Panc1 (cell line): ENCODE data around the gene LONP2.

Source experiments
- POLR2AphosphoS5 ChIP-seq: IDR thresholded peaks from 2 replicates; pipeline ENCODE4 v1.6.1; 2012; ENCODE audit warnings: mild to moderate bottlenecking, low read depth, low read length, moderate library complexity
- SIN3A ChIP-seq: IDR thresholded peaks from 2 replicates; pipeline ENCODE4 v1.6.1; 2012; ENCODE audit warnings: low read depth, mild to moderate bottlenecking, low read length, moderate library complexity, borderline replicate concordance; ENCODE audit not compliant: insufficient read depth
- TCF7L2 ChIP-seq: IDR thresholded peaks from 2 replicates; pipeline ENCODE4 v1.6.1; 2011; ENCODE audit warnings: mild to moderate bottlenecking, low read depth, low read length, inconsistent platforms
- TF ChIP-seq, protein P1 (sequence below): fragments of 450-650 bp; IDR thresholded peaks from 2 replicates; pipeline ENCODE4 v1.5.1; 2017; ENCODE audit warnings: mild to moderate bottlenecking
- TF ChIP-seq, protein P2 (sequence below), 2 experiments: IDR thresholded peaks; 2 replicates each; pipeline ENCODE4 v1.6.1; 2011 to 2012; ENCODE audit warnings: low read depth in 2 of 2, control low read depth in 1 of 2, low read length in 1 of 2, mild to moderate bottlenecking in 1 of 2, moderate library complexity in 1 of 2; ENCODE audit not compliant: insufficient read depth in 1 of 2

DNA sequence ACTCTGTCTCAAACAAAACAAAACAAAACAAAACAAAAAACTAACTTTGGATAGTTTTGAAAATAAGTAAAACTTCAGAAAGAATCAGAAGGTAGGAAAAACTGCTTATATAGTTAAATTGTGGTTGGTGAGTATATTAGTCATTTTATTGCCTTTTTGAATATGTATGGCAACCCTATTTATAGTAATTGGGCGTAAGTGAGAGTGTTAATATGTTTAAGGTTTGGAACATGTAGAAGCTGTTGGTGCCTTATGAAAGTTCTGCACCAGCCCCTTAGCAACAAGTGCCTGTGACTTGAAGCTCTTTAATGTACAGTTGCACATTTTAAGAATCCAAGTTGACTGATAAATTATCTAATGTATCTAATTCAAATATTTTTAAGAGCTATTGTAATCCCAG is 50.6 kb downstream of the LONP2 start:
- no peak for TF ChIP-seq POLR2AphosphoS5
- TF ChIP-seq, protein P1, sequence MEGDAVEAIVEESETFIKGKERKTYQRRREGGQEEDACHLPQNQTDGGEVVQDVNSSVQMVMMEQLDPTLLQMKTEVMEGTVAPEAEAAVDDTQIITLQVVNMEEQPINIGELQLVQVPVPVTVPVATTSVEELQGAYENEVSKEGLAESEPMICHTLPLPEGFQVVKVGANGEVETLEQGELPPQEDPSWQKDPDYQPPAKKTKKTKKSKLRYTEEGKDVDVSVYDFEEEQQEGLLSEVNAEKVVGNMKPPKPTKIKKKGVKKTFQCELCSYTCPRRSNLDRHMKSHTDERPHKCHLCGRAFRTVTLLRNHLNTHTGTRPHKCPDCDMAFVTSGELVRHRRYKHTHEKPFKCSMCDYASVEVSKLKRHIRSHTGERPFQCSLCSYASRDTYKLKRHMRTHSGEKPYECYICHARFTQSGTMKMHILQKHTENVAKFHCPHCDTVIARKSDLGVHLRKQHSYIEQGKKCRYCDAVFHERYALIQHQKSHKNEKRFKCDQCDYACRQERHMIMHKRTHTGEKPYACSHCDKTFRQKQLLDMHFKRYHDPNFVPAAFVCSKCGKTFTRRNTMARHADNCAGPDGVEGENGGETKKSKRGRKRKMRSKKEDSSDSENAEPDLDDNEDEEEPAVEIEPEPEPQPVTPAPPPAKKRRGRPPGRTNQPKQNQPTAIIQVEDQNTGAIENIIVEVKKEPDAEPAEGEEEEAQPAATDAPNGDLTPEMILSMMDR, result no peak
- no peak for TF ChIP-seq SIN3A
- TF ChIP-seq, protein P2, sequence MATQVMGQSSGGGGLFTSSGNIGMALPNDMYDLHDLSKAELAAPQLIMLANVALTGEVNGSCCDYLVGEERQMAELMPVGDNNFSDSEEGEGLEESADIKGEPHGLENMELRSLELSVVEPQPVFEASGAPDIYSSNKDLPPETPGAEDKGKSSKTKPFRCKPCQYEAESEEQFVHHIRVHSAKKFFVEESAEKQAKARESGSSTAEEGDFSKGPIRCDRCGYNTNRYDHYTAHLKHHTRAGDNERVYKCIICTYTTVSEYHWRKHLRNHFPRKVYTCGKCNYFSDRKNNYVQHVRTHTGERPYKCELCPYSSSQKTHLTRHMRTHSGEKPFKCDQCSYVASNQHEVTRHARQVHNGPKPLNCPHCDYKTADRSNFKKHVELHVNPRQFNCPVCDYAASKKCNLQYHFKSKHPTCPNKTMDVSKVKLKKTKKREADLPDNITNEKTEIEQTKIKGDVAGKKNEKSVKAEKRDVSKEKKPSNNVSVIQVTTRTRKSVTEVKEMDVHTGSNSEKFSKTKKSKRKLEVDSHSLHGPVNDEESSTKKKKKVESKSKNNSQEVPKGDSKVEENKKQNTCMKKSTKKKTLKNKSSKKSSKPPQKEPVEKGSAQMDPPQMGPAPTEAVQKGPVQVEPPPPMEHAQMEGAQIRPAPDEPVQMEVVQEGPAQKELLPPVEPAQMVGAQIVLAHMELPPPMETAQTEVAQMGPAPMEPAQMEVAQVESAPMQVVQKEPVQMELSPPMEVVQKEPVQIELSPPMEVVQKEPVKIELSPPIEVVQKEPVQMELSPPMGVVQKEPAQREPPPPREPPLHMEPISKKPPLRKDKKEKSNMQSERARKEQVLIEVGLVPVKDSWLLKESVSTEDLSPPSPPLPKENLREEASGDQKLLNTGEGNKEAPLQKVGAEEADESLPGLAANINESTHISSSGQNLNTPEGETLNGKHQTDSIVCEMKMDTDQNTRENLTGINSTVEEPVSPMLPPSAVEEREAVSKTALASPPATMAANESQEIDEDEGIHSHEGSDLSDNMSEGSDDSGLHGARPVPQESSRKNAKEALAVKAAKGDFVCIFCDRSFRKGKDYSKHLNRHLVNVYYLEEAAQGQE (IDR thresholded peaks at IDR 0.05; ENCODE audit: insufficient read depth in 1 of 2, low read depth in 2 of 2, low read length in 1 of 2), result no peak
- TF ChIP-seq TCF7L2, result no peak
